SK-N-MC (cell line): ENCODE results near the gene MSL1.

Source experiments
- EZH2 ChIP-seq: fragments of 200-600 bp; sonication (generic); IDR thresholded peaks from one replicate; pipeline ENCODE4 v1.6.1; 2017; ENCODE audit warnings: antibody characterized with exemption
- FOXP2 ChIP-seq: optimal IDR thresholded peaks from 2 replicates; pipeline ENCODE3; 2011; ENCODE audit warnings: mild to moderate bottlenecking, moderate library complexity; ENCODE audit not compliant: insufficient read depth; ENCODE audit errors: extremely low read length, control extremely low read depth
- POLR2AphosphoS5 ChIP-seq: IDR thresholded peaks from 2 replicates; pipeline ENCODE4 v1.6.1; 2012; ENCODE audit warnings: mild to moderate bottlenecking, low read depth, low read length, borderline replicate concordance

- TF ChIP-seq POLR2AphosphoS5 (no peak), EZH2 (no peak), FOXP2 (no peak)
Observed at GRCh38 chr17:40092581-40092980, 29.2 kb upstream of the MSL1 start.
